C4-2B (cell line): Measurements from ENCODE around the gene FAM241A.

ENCODE experiments used
- ZFX ChIP-seq: fragments of 450-650 bp; IDR thresholded peaks from 2 replicates; pipeline ENCODE4 v1.6.1; 2017
- TF ChIP-seq, protein P1 (sequence below): fragments of 450-650 bp; conservative IDR thresholded peaks from 2 replicates; pipeline ENCODE4 v1.5.1; 2017; ENCODE audit warnings: mild to moderate bottlenecking

DNA sequence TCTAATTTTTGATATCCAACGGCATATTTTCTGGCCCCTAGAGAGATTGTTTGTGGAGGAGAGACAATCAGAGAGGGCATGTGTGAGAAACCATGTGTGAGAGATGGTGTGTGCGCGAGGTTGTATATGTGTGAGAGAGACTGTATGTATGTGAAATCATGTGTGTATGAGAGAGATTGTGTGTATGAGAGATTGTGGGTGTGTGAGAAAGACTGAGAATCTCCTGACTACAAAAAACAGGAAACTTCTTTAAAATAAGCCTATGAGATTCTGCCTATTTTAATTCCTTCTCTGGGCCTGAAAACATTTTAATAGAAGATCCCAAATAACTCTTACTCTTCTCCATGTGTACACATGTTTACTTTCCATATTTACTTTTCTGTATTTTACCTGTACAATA lies 1.5 kb upstream of the FAM241A start:
- TF ChIP-seq, protein P1, sequence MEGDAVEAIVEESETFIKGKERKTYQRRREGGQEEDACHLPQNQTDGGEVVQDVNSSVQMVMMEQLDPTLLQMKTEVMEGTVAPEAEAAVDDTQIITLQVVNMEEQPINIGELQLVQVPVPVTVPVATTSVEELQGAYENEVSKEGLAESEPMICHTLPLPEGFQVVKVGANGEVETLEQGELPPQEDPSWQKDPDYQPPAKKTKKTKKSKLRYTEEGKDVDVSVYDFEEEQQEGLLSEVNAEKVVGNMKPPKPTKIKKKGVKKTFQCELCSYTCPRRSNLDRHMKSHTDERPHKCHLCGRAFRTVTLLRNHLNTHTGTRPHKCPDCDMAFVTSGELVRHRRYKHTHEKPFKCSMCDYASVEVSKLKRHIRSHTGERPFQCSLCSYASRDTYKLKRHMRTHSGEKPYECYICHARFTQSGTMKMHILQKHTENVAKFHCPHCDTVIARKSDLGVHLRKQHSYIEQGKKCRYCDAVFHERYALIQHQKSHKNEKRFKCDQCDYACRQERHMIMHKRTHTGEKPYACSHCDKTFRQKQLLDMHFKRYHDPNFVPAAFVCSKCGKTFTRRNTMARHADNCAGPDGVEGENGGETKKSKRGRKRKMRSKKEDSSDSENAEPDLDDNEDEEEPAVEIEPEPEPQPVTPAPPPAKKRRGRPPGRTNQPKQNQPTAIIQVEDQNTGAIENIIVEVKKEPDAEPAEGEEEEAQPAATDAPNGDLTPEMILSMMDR = no peak
- no peak for TF ChIP-seq ZFX
